ENCODE measurements around the gene PRKCZ. TPM values are rescaled to one million over a fixed set of nuclear protein-coding genes. Genes with fewer than 3 reads are reported as not detected.

The PRKCZ gene
- total RNA-seq, 1 donor from 2014 or later = 4.2 TPM

DNA sequence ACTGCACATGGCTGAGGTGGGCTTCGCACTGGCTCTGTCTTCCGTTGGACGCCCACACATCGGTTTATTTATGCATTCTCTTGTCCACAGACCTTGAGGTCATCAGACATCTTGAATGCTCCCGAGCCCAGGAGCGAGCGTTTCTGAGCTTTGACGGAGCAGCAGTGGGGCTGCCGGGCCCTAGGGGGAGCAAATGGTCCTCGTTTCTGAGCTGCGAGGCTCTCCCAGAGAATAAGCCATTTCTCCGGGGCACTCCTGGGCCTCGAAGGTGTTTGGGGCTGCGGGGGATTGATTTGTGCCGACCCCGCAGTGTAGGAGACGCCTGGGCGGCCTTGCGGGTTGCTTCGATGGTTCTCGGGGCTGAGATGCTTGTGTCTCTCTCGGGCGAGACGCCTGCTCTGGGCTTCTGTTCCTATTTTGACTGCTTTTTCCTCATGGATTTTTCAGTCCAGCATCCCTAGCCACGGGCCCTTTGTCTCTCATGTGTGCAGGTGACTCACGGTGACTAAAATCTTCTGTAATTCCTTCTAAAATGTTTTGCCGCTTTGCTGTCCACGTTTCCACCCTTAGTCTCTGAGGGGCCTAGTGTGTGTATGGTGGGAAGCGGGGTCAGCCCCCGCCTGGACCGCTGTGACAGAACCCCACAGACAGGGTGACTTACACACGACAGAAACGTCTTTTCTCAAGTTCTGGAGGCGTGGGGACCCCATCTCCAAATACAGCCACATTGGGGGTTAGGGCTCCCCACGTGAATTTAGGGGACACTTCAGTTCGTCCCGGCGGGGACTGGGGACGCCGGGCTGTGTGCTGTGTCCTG is 82.2 kb downstream of the PRKCZ start:
- no peaks in the 10 kb centered on the region for H3K36me3 ChIP-seq (ENCODE audit: control insufficient read depth in 3 of 3, insufficient read depth in 3 of 3, low read length in 3 of 3)
- H3K27me3 ChIP-seq (ENCODE audit: control insufficient read depth in 3 of 3, insufficient read depth in 3 of 3, low read length in 3 of 3) = peaks cover 48 to 57% (median 50%) of the 10 kb centered on the region in 3 donors
- H3K4me1 ChIP-seq (ENCODE audit: control insufficient read depth in 3 of 3, insufficient read depth in 3 of 3, low read length in 3 of 3) = peaks cover 7 to 16% (median 11%) of the 10 kb centered on the region in 3 donors

DNA sequence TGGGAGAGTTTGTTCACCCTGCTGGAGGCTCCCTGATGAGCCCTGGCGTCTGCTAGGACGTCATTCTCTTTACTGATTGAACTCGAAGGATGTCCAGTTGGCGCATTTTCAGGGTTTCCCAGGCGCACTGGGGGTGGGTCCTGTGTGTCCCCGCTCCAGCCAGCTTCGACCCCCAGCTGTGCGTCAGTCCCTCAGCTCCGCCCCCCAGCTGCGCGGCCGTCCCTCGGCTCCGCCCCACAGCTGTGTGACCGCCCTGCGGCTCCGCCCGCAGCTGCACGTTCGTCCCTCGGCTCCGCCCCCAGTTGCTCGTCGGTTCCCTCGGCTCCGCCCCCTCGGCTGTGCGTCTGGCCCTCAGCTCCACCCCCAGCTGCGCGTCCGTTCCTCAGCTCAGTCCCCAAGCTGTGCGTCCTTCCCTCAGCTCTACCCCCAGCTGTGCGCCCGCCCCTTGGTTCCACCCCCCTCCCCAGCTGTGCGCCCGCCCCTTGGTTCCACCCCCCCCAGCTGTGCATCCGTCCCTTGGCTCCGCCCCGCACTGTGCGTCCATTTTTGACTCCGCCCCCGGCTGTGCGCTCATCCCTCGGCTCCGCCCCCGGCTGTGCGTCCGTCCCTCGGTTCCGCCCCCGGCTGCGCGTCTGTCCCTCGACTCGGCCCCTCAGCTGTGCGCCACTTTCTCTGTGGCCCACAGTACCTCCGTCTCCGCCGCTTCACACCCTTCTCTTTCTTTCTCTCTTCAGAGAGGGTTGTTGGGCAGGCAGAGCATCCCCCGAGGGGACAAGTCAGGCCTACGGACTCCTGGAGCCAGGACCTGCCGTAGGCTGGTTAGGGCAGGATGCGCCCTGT is 83.0 kb downstream of the PRKCZ start:
- no peaks in the 10 kb centered on the region for H3K9me3 ChIP-seq (ENCODE audit: control insufficient read depth in 3 of 3, low read length in 3 of 3)
- no peaks in the 10 kb centered on the region for H3K36me3 ChIP-seq (ENCODE audit: control insufficient read depth in 3 of 3, insufficient read depth in 3 of 3, low read length in 3 of 3)
- peaks cover 7 to 16% (median 11%) of the 10 kb centered on the region in 3 donors for H3K4me1 ChIP-seq (ENCODE audit: control insufficient read depth in 3 of 3, insufficient read depth in 3 of 3, low read length in 3 of 3)
- peaks cover 42 to 56% (median 50%) of the 10 kb centered on the region in 3 donors for H3K27me3 ChIP-seq (ENCODE audit: control insufficient read depth in 3 of 3, insufficient read depth in 3 of 3, low read length in 3 of 3)
- H3K27ac ChIP-seq (ENCODE audit: low read depth, low read length) = peak overlapping the region; percentile 78
- peak overlapping the region; percentile 53 to 68 (median 54) for H3K9ac ChIP-seq (ENCODE audit: low read depth in 1 of 3, low read length in 3 of 3)
- H3K4me3 ChIP-seq (ENCODE audit: low read length in 3 of 3) = peak overlapping the region; percentile 65 to 69 (median 68)

More for the DNA sequence above, 82.2 kb downstream of the PRKCZ start:
- Histone ChIP-seq H3K4me3 (ENCODE audit: low read length in 3 of 3) (peak overlapping the region; percentile 65 to 69 (median 68)), H3K9me3 (ENCODE audit: control insufficient read depth in 3 of 3, low read length in 3 of 3) (no peaks in the 10 kb centered on the region), H3K9ac (ENCODE audit: low read depth in 1 of 3, low read length in 3 of 3) (peak overlapping the region; percentile 53 to 68 (median 54)), H3K27ac (ENCODE audit: low read depth, low read length) (peak overlapping the region; percentile 78)

DNA sequence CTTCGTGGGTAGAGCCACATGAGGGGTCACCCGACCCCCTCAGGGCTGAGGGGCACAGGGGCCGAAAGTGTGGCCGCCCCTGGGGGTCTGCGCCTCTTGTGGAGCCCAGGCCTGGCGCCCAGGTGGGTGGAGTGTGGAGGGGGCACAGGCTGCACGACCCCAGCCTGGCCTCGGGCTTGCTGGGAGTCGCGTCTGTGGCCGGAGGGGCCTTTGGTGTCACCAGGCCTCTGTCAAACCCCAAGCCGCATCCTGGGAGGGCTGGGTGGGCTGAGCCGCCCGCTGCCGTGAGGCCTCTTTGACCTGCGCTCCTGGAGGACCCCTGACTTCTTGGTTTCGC is 83.6 kb downstream of the PRKCZ start:
- no peaks in the 10 kb centered on the region for H3K36me3 ChIP-seq (ENCODE audit: control insufficient read depth in 3 of 3, insufficient read depth in 3 of 3, low read length in 3 of 3)
- peak overlapping the region; percentile 40 to 62 (median 58) for H3K4me3 ChIP-seq (ENCODE audit: low read length in 3 of 3)
- H3K27me3 ChIP-seq (ENCODE audit: control insufficient read depth in 3 of 3, insufficient read depth in 3 of 3, low read length in 3 of 3) = peaks cover 36 to 53% (median 45%) of the 10 kb centered on the region in 3 donors
- H3K9ac ChIP-seq (ENCODE audit: low read depth in 1 of 3, low read length in 3 of 3) = peak overlapping the region in 1 of 3 donors; percentile 45
- H3K9me3 ChIP-seq (ENCODE audit: control insufficient read depth in 3 of 3, low read length in 3 of 3) = no peaks in the 10 kb centered on the region
- H3K4me1 ChIP-seq (ENCODE audit: control insufficient read depth in 3 of 3, insufficient read depth in 3 of 3, low read length in 3 of 3) = peaks cover 7 to 16% (median 11%) of the 10 kb centered on the region in 3 donors
- H3K27ac ChIP-seq (ENCODE audit: low read depth, low read length) = peak overlapping the region; percentile 65

DNA sequence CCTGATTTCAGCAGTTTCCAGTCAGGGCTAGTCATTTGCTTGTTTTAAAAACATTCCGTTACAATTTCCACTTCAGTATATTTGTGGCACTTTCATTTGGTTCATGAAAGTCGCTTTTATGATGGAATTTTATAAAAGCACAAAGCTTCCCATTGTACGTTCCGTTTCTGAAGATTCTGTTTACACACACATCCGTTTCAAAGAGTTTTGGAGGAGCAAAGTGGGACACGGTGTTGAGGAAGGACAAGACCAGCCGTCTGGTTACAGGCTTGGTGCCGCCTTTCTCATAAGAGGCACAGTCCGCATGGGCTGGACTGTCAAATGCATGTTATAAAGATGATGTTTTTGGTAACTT is 84.0 kb downstream of the PRKCZ start:
- no peak overlapping the region for H3K27ac ChIP-seq (ENCODE audit: low read depth, low read length)
- no peaks in the 10 kb centered on the region for H3K36me3 ChIP-seq (ENCODE audit: control insufficient read depth in 3 of 3, insufficient read depth in 3 of 3, low read length in 3 of 3)
- peaks cover 7 to 16% (median 11%) of the 10 kb centered on the region in 3 donors for H3K4me1 ChIP-seq (ENCODE audit: control insufficient read depth in 3 of 3, insufficient read depth in 3 of 3, low read length in 3 of 3)
- H3K4me3 ChIP-seq (ENCODE audit: low read length in 3 of 3) = no peak overlapping the region
- no peaks in the 10 kb centered on the region for H3K9me3 ChIP-seq (ENCODE audit: control insufficient read depth in 3 of 3, low read length in 3 of 3)
- peaks cover 35 to 49% (median 41%) of the 10 kb centered on the region in 3 donors for H3K27me3 ChIP-seq (ENCODE audit: control insufficient read depth in 3 of 3, insufficient read depth in 3 of 3, low read length in 3 of 3)
- H3K9ac ChIP-seq (ENCODE audit: low read depth in 1 of 3, low read length in 3 of 3) = no peak overlapping the region

DNA sequence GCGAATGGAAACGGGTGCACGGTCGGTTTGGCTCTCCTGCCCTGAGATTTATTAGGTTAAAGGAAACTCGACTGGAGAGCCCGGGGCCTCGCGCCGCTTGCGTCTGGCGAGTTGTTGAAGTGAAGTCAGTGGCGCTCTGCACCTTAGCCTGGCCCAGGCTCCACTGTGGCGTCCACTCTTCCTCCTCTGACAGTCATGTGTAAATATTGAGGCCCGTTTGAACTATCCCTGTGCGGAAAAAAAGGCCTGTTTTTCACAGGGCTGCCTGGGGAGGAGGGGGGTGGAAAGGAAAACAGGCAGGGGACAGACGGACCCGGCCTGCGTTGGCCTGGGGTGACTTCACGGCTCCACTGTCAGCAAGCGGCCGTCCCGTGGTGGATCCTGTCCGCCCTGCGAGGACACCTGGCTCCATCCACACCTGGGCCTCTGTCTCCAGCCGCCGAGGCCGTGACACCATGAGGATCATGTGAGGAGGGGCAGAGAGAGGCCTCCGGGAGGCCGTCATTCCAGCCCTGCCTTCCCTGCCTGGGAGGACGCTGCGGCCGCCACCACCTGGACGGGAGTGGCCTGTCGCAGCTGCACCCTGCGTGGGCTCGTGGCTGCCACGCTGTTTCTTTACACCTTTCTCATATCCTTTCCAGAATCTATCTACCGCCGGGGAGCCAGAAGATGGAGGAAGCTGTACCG is 84.6 kb downstream of the PRKCZ start:
- Histone ChIP-seq H3K27ac (ENCODE audit: low read depth, low read length) (peak overlapping the region; percentile 25), H3K9ac (ENCODE audit: low read depth in 1 of 3, low read length in 3 of 3) (no peak overlapping the region), H3K9me3 (ENCODE audit: control insufficient read depth in 3 of 3, low read length in 3 of 3) (no peaks in the 10 kb centered on the region), H3K4me1 (ENCODE audit: control insufficient read depth in 3 of 3, insufficient read depth in 3 of 3, low read length in 3 of 3) (peaks cover 7 to 16% (median 11%) of the 10 kb centered on the region in 3 donors), H3K4me3 (ENCODE audit: low read length in 3 of 3) (no peak overlapping the region), H3K36me3 (ENCODE audit: control insufficient read depth in 3 of 3, insufficient read depth in 3 of 3, low read length in 3 of 3) (no peaks in the 10 kb centered on the region), H3K27me3 (ENCODE audit: control insufficient read depth in 3 of 3, insufficient read depth in 3 of 3, low read length in 3 of 3) (peaks cover 35 to 53% (median 41%) of the 10 kb centered on the region in 3 donors)

DNA sequence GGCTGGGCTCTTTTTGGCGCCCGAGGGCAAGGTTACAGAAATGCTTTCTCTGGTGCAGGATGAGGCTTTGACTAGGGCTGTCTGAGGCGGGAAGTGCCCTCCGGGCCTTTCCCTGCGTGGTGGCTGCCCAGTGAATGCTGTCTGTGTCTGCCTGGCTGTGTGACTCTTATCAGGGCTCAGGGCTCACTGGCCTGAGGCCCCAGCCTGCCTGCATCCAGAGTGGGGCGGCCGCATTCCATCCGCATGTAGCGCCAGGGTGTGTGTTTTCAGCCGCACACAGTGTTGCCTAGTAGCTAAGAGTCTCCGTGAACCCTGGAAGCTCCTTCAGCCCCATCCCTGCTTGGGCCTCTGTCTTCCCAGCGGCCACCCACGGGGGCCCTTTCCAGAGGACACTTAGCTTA is 85.2 kb downstream of the PRKCZ start:
- H3K27me3 ChIP-seq (ENCODE audit: control insufficient read depth in 3 of 3, insufficient read depth in 3 of 3, low read length in 3 of 3) = peaks cover 30 to 53% (median 41%) of the 10 kb centered on the region in 3 donors
- no peaks in the 10 kb centered on the region for H3K9me3 ChIP-seq (ENCODE audit: control insufficient read depth in 3 of 3, low read length in 3 of 3)
- peak overlapping the region; percentile 25 for H3K27ac ChIP-seq (ENCODE audit: low read depth, low read length)
- H3K36me3 ChIP-seq (ENCODE audit: control insufficient read depth in 3 of 3, insufficient read depth in 3 of 3, low read length in 3 of 3) = no peaks in the 10 kb centered on the region
- H3K4me3 ChIP-seq (ENCODE audit: low read length in 3 of 3) = no peak overlapping the region
- peaks cover 7 to 16% (median 11%) of the 10 kb centered on the region in 3 donors for H3K4me1 ChIP-seq (ENCODE audit: control insufficient read depth in 3 of 3, insufficient read depth in 3 of 3, low read length in 3 of 3)
- H3K9ac ChIP-seq (ENCODE audit: low read depth in 1 of 3, low read length in 3 of 3) = no peak overlapping the region

DNA sequence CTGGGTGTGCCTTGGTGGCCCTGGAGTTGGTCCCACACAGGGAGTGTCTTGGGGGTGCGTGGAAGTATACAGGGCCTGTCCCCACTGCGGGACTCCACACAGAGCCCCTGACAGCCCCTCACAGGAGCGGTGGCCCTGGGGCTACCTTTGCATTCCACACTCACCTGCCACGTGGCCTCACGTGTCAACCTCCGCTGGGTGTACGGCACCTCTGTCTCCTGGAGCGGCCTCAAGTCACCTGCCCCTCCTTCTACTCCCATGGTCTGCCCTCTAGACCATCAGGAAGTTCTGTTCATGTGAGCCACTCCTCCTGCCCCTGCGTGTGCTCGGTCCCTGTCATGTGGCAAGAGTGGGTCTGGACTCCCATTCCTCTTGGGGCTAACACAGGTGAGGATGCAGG is 85.7 kb downstream of the PRKCZ start:
- H3K27ac ChIP-seq (ENCODE audit: low read depth, low read length) = peak overlapping the region; percentile 25
- H3K4me3 ChIP-seq (ENCODE audit: low read length in 3 of 3) = no peak overlapping the region
- peaks cover 25 to 48% (median 36%) of the 10 kb centered on the region in 3 donors for H3K27me3 ChIP-seq (ENCODE audit: control insufficient read depth in 3 of 3, insufficient read depth in 3 of 3, low read length in 3 of 3)
- no peaks in the 10 kb centered on the region for H3K36me3 ChIP-seq (ENCODE audit: control insufficient read depth in 3 of 3, insufficient read depth in 3 of 3, low read length in 3 of 3)
- no peak overlapping the region for H3K9ac ChIP-seq (ENCODE audit: low read depth in 1 of 3, low read length in 3 of 3)
- peaks cover 7 to 16% (median 11%) of the 10 kb centered on the region in 3 donors for H3K4me1 ChIP-seq (ENCODE audit: control insufficient read depth in 3 of 3, insufficient read depth in 3 of 3, low read length in 3 of 3)
- no peaks in the 10 kb centered on the region for H3K9me3 ChIP-seq (ENCODE audit: control insufficient read depth in 3 of 3, low read length in 3 of 3)

DNA sequence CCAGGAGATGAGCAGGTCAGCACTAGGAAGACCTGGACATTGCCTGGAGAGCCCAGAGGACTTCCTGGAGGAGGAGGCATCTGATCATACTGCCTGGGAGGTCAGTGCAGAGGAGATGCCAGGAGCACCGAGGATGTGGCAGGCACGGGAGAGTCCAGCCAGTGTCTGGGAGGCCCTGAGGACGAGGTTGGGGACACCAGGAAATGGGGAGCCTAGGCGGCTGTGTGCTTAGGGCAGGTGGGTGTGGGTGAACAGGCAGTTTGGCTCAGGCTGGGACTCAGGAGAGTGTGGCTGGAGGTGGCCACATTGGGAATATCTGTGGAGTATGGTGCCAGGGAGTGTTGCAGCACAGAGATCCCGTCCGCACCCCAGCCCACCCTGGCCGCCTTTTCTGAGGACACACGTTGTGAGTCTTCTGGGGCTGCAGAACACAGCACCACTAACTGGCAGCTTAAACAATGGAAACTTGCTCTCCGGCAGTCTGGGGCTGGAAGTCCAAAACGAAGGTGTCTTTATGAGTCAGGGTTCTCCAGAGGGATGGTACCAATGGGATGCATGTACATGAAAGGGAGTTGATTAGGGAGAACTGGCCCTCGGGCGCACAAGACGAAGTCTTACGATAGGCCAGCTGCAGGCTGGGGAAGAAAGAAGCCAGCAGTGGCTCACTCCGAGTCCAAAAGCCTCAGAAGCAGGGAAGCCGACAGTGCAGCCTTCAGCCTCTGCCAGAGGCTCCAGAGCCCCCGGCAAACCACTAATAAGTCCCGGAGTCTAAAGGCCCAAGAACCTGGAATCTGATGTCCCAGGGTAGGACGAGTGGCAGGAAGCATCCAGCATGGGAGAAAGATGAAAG is 86.4 kb downstream of the PRKCZ start:
- no peak overlapping the region for H3K27ac ChIP-seq (ENCODE audit: low read depth, low read length)
- peaks cover 7 to 16% (median 11%) of the 10 kb centered on the region in 3 donors for H3K4me1 ChIP-seq (ENCODE audit: control insufficient read depth in 3 of 3, insufficient read depth in 3 of 3, low read length in 3 of 3)
- H3K9ac ChIP-seq (ENCODE audit: low read depth in 1 of 3, low read length in 3 of 3) = no peak overlapping the region
- H3K4me3 ChIP-seq (ENCODE audit: low read length in 3 of 3) = no peak overlapping the region
- H3K9me3 ChIP-seq (ENCODE audit: control insufficient read depth in 3 of 3, low read length in 3 of 3) = no peaks in the 10 kb centered on the region
- H3K36me3 ChIP-seq (ENCODE audit: control insufficient read depth in 3 of 3, insufficient read depth in 3 of 3, low read length in 3 of 3) = no peaks in the 10 kb centered on the region
- peaks cover 22 to 41% (median 34%) of the 10 kb centered on the region in 3 donors for H3K27me3 ChIP-seq (ENCODE audit: control insufficient read depth in 3 of 3, insufficient read depth in 3 of 3, low read length in 3 of 3)

Data from skeletal muscle tissue (tissue), 4 donors.